ENCODE results near the gene MCEE. TPM values are rescaled to one million over a fixed set of nuclear protein-coding genes. Genes with fewer than 3 reads are reported as not detected.
"Not testable (repeated sequence)": the region's sequence is repeated elsewhere in the genome, so short reads cannot be mapped to it uniquely, and the experiment has no call there.

Gene MCEE
- total and polyA plus RNA-seq, 11 donors: 23.8 to 36.8 (median 29.3) TPM

- intact Hi-C loops (cut with DNase I): no loop called here
- Histone ChIP-seq H3K4me3 (no peak overlapping the region), H3K9me3 (no peaks in the 10 kb centered on the region), H3K36me3 (no peaks in the 10 kb centered on the region), H3K27ac (no peak overlapping the region), H3K27me3 (no peaks in the 10 kb centered on the region), H3K4me1 (no peaks in the 10 kb centered on the region)
- WGBS, 4 donors: 37 to 49% (median 46%) methylated on average over 2 of the region's 2 CpGs
- ATAC-seq (no peak), DNase-seq (no peak)
- TF ChIP-seq POLR2A (IDR thresholded peaks at IDR 0.05) (no peak), CTCF (IDR thresholded peaks at IDR 0.05) (no peak)
Observed at GRCh38 chr2:71101656-71102055, 28.4 kb downstream of the MCEE start.

- Histone ChIP-seq H3K4me3 (no peak overlapping the region), H3K27me3 (no peaks in the 10 kb centered on the region), H3K27ac (no peak overlapping the region), H3K4me1 (no peaks in the 10 kb centered on the region), H3K9me3 (no peaks in the 10 kb centered on the region), H3K36me3 (no peaks in the 10 kb centered on the region)
- ATAC-seq (peak in 2 of 4 donors; percentile 52 to 63), DNase-seq (peak in 3 of 5 donors; percentile 22 to 38 (median 29))
- 4 to 14% (median 10%) methylated on average over 3 of the region's 3 CpGs for WGBS, 4 donors
- intact Hi-C loops (cut with DNase I): no loop called here
- TF ChIP-seq POLR2A (IDR thresholded peaks at IDR 0.05) (no peak), CTCF (IDR thresholded peaks at IDR 0.05) (peak; percentile 48 to 80 (median 64))
Observed at GRCh38 chr2:71100195-71100964, 29.6 kb downstream of the MCEE start.

DNA sequence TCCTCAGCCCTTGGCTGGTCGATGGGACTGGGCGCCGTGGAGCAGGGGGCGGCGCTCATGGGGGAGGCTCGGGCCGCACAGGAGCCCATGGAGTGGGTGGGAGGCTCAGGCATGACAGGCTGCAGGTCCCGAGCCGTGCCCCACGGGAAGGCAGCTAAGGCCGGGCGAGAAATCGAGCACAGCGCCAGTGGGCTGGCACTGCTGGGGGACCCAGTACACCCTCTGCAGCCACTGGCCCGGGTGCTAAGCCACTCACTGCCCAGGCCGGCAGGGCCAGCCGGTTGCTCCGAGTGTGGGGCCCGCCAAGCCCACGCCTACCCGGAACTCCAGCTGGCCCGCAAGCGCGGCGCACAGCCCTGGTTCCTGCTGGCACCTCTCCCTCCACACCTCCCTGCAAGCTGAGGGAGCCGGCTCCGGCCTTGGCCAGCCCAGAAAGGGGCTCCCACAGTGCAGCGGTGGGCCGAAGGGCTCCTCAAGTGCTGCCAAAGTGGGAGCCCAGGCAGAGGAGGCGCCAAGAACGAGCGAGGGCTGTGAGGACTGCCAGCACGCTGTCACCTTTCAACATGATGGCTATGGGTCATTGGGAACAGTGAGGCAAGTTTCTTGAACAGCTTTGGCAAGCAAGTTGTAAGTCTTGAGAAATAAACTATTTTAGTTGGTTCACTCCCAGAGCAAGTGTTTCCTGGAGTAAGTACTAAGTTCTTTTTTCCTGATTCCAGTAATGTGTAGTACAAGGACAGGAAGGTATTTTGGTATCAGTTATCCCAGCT lies 37.4 kb downstream of the MCEE start:
- DNase-seq; H3K36me3 ChIP-seq; H3K4me1 ChIP-seq; ATAC-seq; intact Hi-C loops (cut with DNase I); H3K9me3 ChIP-seq; H3K27ac ChIP-seq; H3K4me3 ChIP-seq: not testable (repeated sequence)
- H3K27me3 ChIP-seq: peaks cover 0 to 11% (median 0%) of the 10 kb centered on the region in 9 donors
- 92 to 96% (median 95%) methylated on average over 21 to 33 of the region's 33 CpGs for WGBS, 4 donors

DNA sequence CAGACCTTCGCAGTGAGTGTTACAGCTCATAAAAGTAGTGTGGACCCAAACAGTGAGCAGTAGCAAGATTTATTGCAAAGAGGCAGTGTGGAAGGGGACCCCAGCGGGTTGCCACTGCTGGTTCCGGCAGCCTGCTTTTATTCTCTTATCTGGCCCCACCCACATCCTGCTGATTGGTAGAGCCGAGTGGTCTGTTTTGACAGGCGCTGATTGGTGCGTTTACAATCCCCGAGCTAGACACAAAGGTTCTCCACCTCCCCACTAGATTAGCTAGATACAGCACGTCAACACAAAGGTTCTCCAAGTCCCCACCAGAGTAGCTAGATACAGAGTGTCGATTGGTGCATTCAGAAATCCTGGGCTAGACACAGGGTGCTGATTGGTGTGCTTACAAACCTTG lies 38.2 kb downstream of the MCEE start:
- H3K27ac ChIP-seq; DNase-seq; H3K36me3 ChIP-seq; ATAC-seq; H3K4me3 ChIP-seq; H3K4me1 ChIP-seq; intact Hi-C loops (cut with DNase I); H3K9me3 ChIP-seq: not testable (repeated sequence)
- H3K27me3 ChIP-seq: peaks cover 0 to 11% (median 0%) of the 10 kb centered on the region in 9 donors
- WGBS, 4 donors: 64 to 72% (median 68%) methylated on average over 9 of the region's 9 CpGs

DNA sequence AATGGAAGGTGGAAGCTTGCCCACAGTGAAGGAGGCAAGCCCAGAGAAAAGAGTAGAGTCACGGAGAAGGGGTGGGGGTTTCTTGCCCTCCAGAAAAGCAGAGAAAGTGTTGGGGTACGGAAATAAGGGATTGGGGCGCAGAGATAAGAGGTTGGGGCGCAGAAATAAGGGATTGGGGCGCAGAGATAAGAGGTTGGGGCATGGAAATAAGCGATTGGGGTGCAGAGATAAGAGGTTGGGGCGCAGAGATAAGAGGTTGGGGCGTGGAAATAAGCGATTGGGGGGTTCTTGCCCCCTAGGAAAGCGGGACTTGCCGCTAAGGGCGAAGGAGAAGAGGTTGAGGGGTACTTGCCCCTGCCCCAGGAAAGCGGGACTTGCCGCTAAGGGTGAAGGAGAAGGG lies 40.6 kb downstream of the MCEE start:
- intact Hi-C loops (cut with DNase I); DNase-seq; H3K9me3 ChIP-seq; H3K36me3 ChIP-seq; ATAC-seq; H3K4me1 ChIP-seq; H3K27ac ChIP-seq; H3K4me3 ChIP-seq: not testable (repeated sequence)
- peaks cover 0 to 14% (median 0%) of the 10 kb centered on the region in 9 donors for H3K27me3 ChIP-seq
- WGBS, 4 donors: 81 to 87% (median 84%) methylated on average over 14 of the region's 14 CpGs

GRCh38 chr2:71085325-71086003 lies 44.6 kb downstream of the MCEE start:
- WGBS, 4 donors: 54 to 64% (median 58%) methylated on average over 8 to 9 of the region's 9 CpGs

DNA sequence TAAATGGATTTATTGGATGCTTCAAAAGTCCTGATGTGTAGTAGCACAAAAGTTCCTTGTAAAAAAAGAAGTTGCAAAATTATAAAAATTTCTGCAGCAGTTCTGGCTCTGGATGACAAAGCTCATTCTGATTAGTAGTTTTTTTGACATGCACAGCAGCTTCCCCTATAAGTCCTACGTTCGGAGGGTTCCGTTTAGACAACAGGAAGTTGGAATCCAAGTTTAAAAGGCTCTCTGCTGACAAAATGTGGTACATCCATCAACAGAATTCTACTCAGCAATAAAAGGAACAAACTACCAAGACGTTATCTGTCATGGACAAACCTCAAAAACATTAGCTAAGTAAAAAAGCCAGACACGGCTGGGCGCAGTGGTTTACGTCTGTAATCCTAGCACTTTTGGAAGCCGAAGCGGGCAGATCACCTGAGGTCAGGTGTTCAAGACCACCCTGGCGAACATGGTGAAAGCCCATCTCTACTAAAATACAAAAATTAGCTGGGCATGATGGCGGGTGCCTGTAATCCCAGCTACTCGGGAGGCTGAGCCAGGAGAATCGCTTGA lies 46.2 kb downstream of the MCEE start:
- H3K4me1 ChIP-seq: peaks cover 0 to 18% (median 0%) of the 10 kb centered on the region in 12 donors
- H3K27me3 ChIP-seq; intact Hi-C loops (cut with DNase I); DNase-seq; H3K9me3 ChIP-seq: not testable (repeated sequence)
- H3K4me3 ChIP-seq: peak overlapping the region in 2 of 12 donors; percentile 16 to 28
- ATAC-seq: peak in 2 of 4 donors; percentile 41 to 52
- WGBS, 4 donors: 73 to 82% (median 74%) methylated on average over 10 of the region's 13 CpGs
- peaks cover 0 to 12% (median 5%) of the 10 kb centered on the region in 9 donors for H3K36me3 ChIP-seq
- H3K27ac ChIP-seq: peak overlapping the region in 1 of 12 donors; percentile 82

More at GRCh38 chr2:71085325-71086003, 44.6 kb downstream of the MCEE start:
- H3K4me3 ChIP-seq; intact Hi-C loops (cut with DNase I); H3K9me3 ChIP-seq; ATAC-seq; H3K36me3 ChIP-seq; H3K27ac ChIP-seq; DNase-seq: not testable (repeated sequence)
- Histone ChIP-seq H3K4me1 (peaks cover 0 to 18% (median 0%) of the 10 kb centered on the region in 12 donors), H3K27me3 (peaks cover 0 to 14% (median 0%) of the 10 kb centered on the region in 9 donors)

DNA sequence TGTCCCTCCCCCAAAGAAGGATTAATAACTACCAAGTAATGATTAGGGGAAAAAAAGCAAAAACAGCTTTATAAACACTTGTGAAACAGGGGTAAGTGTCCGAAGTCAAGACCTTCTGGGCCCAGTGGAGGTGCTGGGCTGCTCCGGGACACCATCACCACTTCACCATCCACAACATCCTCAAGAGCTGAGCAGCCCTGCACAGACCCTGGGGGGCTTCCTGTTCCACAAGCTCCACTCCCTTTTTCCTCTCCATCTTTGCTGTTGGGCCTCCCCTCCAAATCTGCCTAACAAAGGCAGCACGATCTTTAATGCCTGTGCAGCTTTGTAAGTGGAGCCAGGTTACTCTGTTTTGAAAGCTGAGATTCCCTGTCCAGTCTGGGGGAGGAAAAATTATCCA lies 46.7 kb downstream of the MCEE start:
- intact Hi-C loops (cut with DNase I); H3K27me3 ChIP-seq: not testable (repeated sequence)
- WGBS, 4 donors: no CpG with 5 or more reads among the region's 3 CpGs

More for the DNA sequence above, 46.7 kb downstream of the MCEE start:
- not testable (repeated sequence) for H3K4me3 ChIP-seq, ATAC-seq, DNase-seq, H3K9me3 ChIP-seq, H3K27ac ChIP-seq
- Histone ChIP-seq H3K36me3 (peaks cover 0 to 18% (median 10%) of the 10 kb centered on the region in 9 donors), H3K4me1 (peaks cover 0 to 18% (median 0%) of the 10 kb centered on the region in 12 donors)
